Tracheal epithelial cell (primary cell): ENCODE measurements around the gene GGA3. TPM values are rescaled to one million over a fixed set of nuclear protein-coding genes. Genes with fewer than 3 reads are reported as not detected.

ENCODE experiments used
- total RNA-seq: library from RNA; depleted of rRNA; stranded (reverse); fragments of >200 nt; gene quantifications from 2 replicates; pipeline ENCODE4 v1.2.1, GENCODE V29; 2014

The GGA3 gene
- total RNA-seq = 9.6 and 18.1 TPM in 2 replicates

DNA sequence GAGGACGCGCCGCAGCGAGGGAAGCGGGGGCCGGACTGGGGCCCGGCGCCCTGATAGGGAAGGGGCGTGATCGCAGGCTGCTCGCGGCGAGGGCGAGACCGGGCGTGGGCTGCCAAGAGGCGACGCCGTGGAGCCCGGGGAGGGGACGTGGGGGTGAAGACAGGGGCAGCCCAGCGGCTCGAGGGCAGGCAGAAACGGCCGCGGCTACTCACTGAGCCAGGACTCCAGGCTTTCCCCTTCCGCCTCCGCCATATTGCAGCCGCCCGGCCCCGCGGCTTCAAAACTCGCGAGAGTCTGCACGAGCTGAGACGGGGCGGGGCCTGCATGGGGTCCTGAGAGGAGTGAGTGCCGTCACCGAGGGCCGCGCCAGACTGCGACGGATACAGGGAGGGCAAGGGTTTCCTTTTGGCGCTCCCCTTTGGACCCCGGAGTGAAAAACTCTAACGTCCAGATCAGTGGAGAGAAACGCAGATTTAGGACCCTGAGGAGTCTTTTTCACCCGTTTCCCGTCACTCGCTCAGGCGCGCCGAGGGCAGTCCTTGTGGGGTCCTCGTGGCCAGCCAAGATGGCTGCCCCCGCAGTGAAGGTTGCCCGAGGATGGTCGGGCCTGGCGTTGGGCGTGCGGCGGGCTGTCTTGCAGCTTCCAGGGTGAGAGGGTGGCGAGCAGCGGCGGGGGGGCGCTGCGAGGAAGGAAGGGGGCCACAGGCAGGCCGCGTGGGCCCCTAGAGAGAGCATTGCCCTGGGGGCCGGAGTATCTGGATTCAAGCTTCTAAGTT, at the start of gene GGA3, which contains the start of gene MRPS7:
GGA3 (minus strand) TSS at position 271 of the 776 bp plus-strand sequence; CDS start at position 252, 19 bp downstream.
MRPS7 (plus strand) TSS at position 544 of the 776 bp plus-strand sequence; CDS start at position 566, 22 bp downstream.

GRCh38 chr17:75289115-75289831, 27.9 kb upstream of the GGA3 start, which contains the start of gene SLC25A19:
SLC25A19 (minus strand) TSS chr17:75289433; CDS start chr17:75286764, 2,669 bp downstream.

GRCh38 chr17:75270966-75271232, 9.5 kb upstream of the GGA3 start, which contains the start of gene MIF4GD:
MIF4GD (minus strand) TSS chr17:75271231; CDS start chr17:75270195, 1,036 bp downstream.

GRCh38 chr17:75205037-75205792, 56.2 kb downstream of the GGA3 start, which contains the start of gene NUP85:
NUP85 (plus strand) TSS chr17:75205679; CDS start chr17:75205762, 83 bp downstream.

Other genes with a start within 250 kb of the GGA3 start
- gene MRPL58, start 248.9 kb downstream of the GGA3 start, total RNA-seq = 27.7 and 33.7 TPM in 2 replicates
- gene ATP5PD, start 214.6 kb downstream of the GGA3 start, total RNA-seq = 266 and 320 TPM in 2 replicates
- 8.7 and 10.4 TPM in 2 replicates for gene KCTD2, start 214.4 kb downstream of the GGA3 start, total RNA-seq
- 23.1 and 37.3 TPM in 2 replicates for gene SLC16A5, start 173.7 kb downstream of the GGA3 start, total RNA-seq
- gene ARMC7, start 151.6 kb downstream of the GGA3 start, total RNA-seq = 1.2 and 1.7 TPM in 2 replicates
- 67.5 and 73.3 TPM in 2 replicates for gene NT5C, start 129.9 kb downstream of the GGA3 start, total RNA-seq
- 256 and 280 TPM in 2 replicates for gene JPT1, start 107.1 kb downstream of the GGA3 start, total RNA-seq
- 100 and 101 TPM in 2 replicates for gene SUMO2, start 78.6 kb downstream of the GGA3 start, total RNA-seq
- gene NUP85, start 55.9 kb downstream of the GGA3 start, total RNA-seq = 24.5 and 35.7 TPM in 2 replicates
- gene MRPS7, start 273 bp upstream of the GGA3 start, total RNA-seq = 69.3 and 72.5 TPM in 2 replicates
- 16.4 and 29.0 TPM in 2 replicates for gene MIF4GD, start 9.6 kb upstream of the GGA3 start, total RNA-seq
- 8.2 and 14.3 TPM in 2 replicates for gene SLC25A19, start 27.8 kb upstream of the GGA3 start, total RNA-seq
- 65.6 and 80.5 TPM in 2 replicates for gene GRB2, start 144.1 kb upstream of the GGA3 start, total RNA-seq
- 22.2 and 29.0 TPM in 2 replicates for gene TMEM94, start 195.0 kb upstream of the GGA3 start, total RNA-seq